OCI-LY7 (cell line): Measurements from ENCODE around the gene LRRC23.

Source experiments
- CTCF ChIP-seq: fragments of 200-600 bp; sonication (generic); conservative IDR thresholded peaks from 2 replicates; pipeline ENCODE4 v1.5.1; 2014; ENCODE audit warnings: mild to moderate bottlenecking, antibody characterized with exemption, low read length, moderate library complexity, mixed read lengths
- EZH2phosphoT487 ChIP-seq: fragments of 200-600 bp; sonication (generic); IDR thresholded peaks from 2 replicates; pipeline ENCODE4 v1.6.1; 2018; ENCODE audit warnings: low read depth, borderline replicate concordance, mild to moderate bottlenecking, mixed run types, antibody characterized with exemption, low read length, moderate library complexity, mixed read lengths

- TF ChIP-seq CTCF (no peak), EZH2phosphoT487 (no peak)
Observed at GRCh38 chr12:6952121-6952862, 47.7 kb downstream of the LRRC23 start.
